Measurements from ENCODE around the gene ANKRD39.

ANKRD39 gene

DNA sequence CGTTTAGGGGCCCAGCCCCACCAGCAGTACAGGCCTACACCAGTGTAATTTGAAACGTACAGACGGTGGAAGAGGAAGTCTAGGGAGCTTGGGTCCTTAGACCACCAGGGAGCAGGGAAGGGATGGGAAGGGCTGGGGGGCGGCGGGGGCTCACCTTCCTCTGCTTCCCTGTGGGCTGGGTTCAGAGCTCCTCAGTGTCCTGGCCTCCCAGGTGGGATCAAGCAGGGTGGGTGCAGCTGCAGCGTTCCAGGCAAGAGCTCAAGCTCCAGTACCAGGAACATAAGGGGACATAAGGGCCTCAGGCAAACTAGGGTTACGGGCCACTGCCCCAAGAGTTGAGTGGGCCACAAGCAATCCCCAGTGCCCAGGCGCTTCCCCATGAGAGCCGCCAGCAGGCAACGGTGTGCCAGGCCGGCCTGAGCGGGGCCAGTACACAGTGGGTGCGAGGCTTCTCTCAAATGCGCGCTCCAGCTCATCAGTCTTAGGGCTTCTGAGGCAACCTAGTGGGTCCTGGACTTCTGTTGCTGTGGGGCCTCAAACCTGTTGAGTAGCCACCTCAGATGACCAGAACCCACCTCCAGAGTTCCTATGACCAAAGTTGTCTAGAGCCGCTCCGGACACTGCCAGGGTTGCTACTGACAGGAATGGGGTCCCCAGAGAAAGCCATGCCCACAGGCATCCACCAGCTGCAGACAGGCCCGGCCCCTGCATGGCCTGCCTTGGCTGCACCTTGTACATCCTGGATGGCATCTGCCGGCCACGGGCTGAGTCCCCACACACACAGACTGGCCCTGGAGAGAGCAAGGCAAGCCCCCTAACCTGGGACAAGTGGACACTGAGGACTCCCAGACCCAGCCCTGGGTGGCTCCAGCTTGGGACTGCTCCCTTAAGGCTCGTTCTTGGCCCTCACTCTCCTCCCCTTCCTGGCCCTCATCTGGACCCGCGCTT, 19.2 kb downstream of the ANKRD39 start:
- peak overlapping the region in 1 of 2 experiments; percentile 32 for H3K27ac ChIP-seq (ENCODE audit: insufficient read depth in 1 of 2, low read depth in 1 of 2, low read length in 2 of 2, poor library complexity in 1 of 2, severe bottlenecking in 2 of 2)
- WGBS (ENCODE audit: insufficient coverage): 86% methylated on average over 18 of the region's 23 CpGs
- H3K4me3 ChIP-seq (ENCODE audit: control insufficient read depth in 1 of 7, extremely low read depth in 1 of 7, insufficient read depth in 4 of 7, low read depth in 2 of 7, low read length in 6 of 7): peak overlapping the region in 2 of 7 experiments; percentile 40 to 69
- CTCF ChIA-PET: interaction anchor here (0.9 to 1.6 kb wide), 3 partner anchors 12 to 86 kb away, joined by 3 to 4 read pairs (median 4); partner anchors contain the start of gene CNNM3
- no peaks in the 10 kb centered on the region for H3K9me3 ChIP-seq (ENCODE audit: control extremely low read depth in 1 of 5, control insufficient read depth in 4 of 5, insufficient read depth in 2 of 5, low read depth in 1 of 5, low read length in 4 of 5)
- peaks cover 0 to 18% (median 14%) of the 10 kb centered on the region in 4 experiments for H3K4me1 ChIP-seq (ENCODE audit: control extremely low read depth in 1 of 4, control insufficient read depth in 4 of 4, insufficient read depth in 4 of 4, low read length in 3 of 4)
- peaks cover 5 to 45% (median 18%) of the 10 kb centered on the region in 4 experiments for H3K36me3 ChIP-seq (ENCODE audit: control insufficient read depth in 4 of 4, insufficient read depth in 4 of 4, low read length in 3 of 4)
- POLR2A ChIA-PET: interaction anchor here (0.8 kb wide), 1 partner anchor 13 kb away, joined by 4 read pairs; no protein-coding TSS in a partner anchor
- DNase-seq: no peak
- H3K27me3 ChIP-seq (replicated peaks in 2 of 5; ENCODE audit: control insufficient read depth in 4 of 5, insufficient read depth in 5 of 5, low read length in 4 of 5): no peaks in the 10 kb centered on the region

DNA sequence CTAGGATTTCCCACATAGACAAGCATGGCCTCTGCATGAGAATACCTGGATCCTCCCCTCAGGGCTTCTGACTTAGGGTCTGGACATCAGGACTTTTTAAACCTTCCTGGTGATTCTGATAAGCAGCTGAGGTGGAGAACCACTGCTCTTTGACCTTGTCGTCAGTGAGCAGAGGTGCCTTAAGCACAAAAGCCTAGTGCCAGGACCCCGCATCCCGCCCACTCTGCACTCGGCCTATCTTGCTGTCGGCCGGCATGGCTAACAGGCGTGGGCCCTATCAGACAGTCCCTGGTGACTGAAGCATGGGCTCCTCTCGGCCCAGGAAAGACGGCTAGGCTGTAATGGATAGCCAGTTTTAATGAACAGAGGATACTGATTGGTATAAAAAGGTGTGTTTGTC, 20.2 kb downstream of the ANKRD39 start:
- Histone ChIP-seq H3K36me3 (ENCODE audit: control insufficient read depth in 4 of 4, insufficient read depth in 4 of 4, low read length in 3 of 4) (peaks cover 11 to 56% (median 27%) of the 10 kb centered on the region in 4 experiments), H3K4me3 (ENCODE audit: control insufficient read depth in 1 of 7, extremely low read depth in 1 of 7, insufficient read depth in 4 of 7, low read depth in 2 of 7, low read length in 6 of 7) (no peak overlapping the region), H3K27ac (ENCODE audit: insufficient read depth in 1 of 2, low read depth in 1 of 2, low read length in 2 of 2, poor library complexity in 1 of 2, severe bottlenecking in 2 of 2) (no peak overlapping the region), H3K4me1 (ENCODE audit: control extremely low read depth in 1 of 4, control insufficient read depth in 4 of 4, insufficient read depth in 4 of 4, low read length in 3 of 4) (peaks cover 0 to 18% (median 14%) of the 10 kb centered on the region in 4 experiments), H3K9me3 (ENCODE audit: control extremely low read depth in 1 of 5, control insufficient read depth in 4 of 5, insufficient read depth in 2 of 5, low read depth in 1 of 5, low read length in 4 of 5) (no peaks in the 10 kb centered on the region), H3K27me3 (replicated peaks in 2 of 5; ENCODE audit: control insufficient read depth in 4 of 5, insufficient read depth in 5 of 5, low read length in 4 of 5) (no peaks in the 10 kb centered on the region)
- DNase-seq: no peak
- ChIA-PET CTCF (interaction anchor here (1.7 kb wide), 1 partner anchor 20 kb away, joined by 3 read pairs; the partner anchor contains the start of gene ANKRD39), POLR2A (no interaction called here)
- 97% methylated on average over 9 of the region's 9 CpGs for WGBS (ENCODE audit: insufficient coverage)

DNA sequence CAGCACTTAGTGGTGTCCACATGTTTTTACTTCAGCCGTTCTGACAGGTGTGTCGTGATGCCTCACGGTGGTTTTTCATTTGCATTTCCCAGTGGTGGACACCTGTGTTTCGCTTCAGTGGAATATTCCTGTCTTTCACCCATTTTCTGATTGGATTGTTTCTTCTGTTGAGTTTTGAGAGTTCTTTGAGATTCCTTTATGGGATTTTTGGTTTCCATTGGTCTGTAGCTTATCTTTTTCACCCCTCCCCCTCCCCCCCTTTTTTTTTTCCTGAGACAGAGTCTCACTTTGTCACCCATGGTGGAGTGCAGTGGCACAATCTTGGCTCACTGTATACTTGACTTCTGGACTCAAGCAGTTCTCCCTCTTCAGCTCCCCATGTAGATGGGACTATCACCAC, 22.0 kb downstream of the ANKRD39 start:
- Histone ChIP-seq H3K4me1 (ENCODE audit: control extremely low read depth in 1 of 4, control insufficient read depth in 4 of 4, insufficient read depth in 4 of 4, low read length in 3 of 4) (peaks cover 0 to 18% (median 14%) of the 10 kb centered on the region in 4 experiments), H3K9me3 (ENCODE audit: control extremely low read depth in 1 of 5, control insufficient read depth in 4 of 5, insufficient read depth in 2 of 5, low read depth in 1 of 5, low read length in 4 of 5) (no peaks in the 10 kb centered on the region), H3K4me3 (ENCODE audit: control insufficient read depth in 1 of 7, extremely low read depth in 1 of 7, insufficient read depth in 4 of 7, low read depth in 2 of 7, low read length in 6 of 7) (no peak overlapping the region), H3K36me3 (ENCODE audit: control insufficient read depth in 4 of 4, insufficient read depth in 4 of 4, low read length in 3 of 4) (peaks cover 10 to 71% (median 40%) of the 10 kb centered on the region in 4 experiments), H3K27me3 (replicated peaks in 2 of 5; ENCODE audit: control insufficient read depth in 4 of 5, insufficient read depth in 5 of 5, low read length in 4 of 5) (no peaks in the 10 kb centered on the region), H3K27ac (ENCODE audit: insufficient read depth in 1 of 2, low read depth in 1 of 2, low read length in 2 of 2, poor library complexity in 1 of 2, severe bottlenecking in 2 of 2) (no peak overlapping the region)
- whole genome bisulfite sequencing (ENCODE audit: insufficient coverage): no CpG with 5 or more reads among the region's 4 CpGs
- ChIA-PET CTCF (interaction anchor here (0.6 to 1.4 kb wide), 3 partner anchors 19 to 83 kb away, joined by 3 to 4 read pairs (median 3); partner anchors contain the start of gene ANKRD39), POLR2A (no interaction called here)
- no peak for DNase-seq

DNA sequence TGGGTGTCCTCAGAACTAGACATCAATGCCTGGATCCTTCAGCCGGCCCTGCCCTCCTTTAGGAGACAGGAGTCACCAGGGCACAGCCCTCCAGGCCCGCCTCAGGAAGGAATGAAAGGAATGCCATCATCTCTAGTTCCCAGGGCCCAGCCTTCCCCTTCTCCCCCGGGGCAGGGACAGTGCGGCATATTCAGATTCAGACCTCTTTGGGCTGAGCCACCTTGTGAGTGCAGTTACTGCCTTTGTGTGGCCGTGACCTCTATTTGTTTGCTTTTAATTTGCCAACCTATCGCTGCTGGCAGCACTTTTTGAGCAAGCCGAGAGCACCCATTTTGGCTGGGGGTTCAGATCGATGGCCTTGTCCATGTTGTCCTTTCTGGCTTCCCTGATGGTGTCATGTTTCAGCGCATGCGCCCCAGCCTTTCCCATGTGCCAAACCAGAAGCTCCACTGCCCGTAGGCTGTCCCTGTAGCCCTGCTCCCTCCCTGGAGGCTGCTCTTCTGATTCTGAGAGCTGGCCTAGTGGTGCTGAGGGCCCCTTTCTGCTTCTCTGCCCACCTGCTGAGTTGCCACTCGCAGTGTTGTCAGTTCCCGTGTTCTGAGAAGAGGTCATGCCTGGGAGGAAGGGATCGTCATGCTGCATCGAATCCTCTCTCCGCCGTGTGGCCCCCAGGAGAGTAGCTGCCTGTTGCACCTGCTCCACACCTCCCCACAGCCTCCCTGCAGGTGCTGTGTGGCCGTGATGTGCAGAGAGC, 24.9 kb downstream of the ANKRD39 start:
- Histone ChIP-seq H3K36me3 (ENCODE audit: control insufficient read depth in 4 of 4, insufficient read depth in 4 of 4, low read length in 3 of 4) (peaks cover 17 to 78% (median 60%) of the 10 kb centered on the region in 4 experiments), H3K27ac (ENCODE audit: insufficient read depth in 1 of 2, low read depth in 1 of 2, low read length in 2 of 2, poor library complexity in 1 of 2, severe bottlenecking in 2 of 2) (no peak overlapping the region), H3K9me3 (ENCODE audit: control extremely low read depth in 1 of 5, control insufficient read depth in 4 of 5, insufficient read depth in 2 of 5, low read depth in 1 of 5, low read length in 4 of 5) (no peaks in the 10 kb centered on the region), H3K4me1 (ENCODE audit: control extremely low read depth in 1 of 4, control insufficient read depth in 4 of 4, insufficient read depth in 4 of 4, low read length in 3 of 4) (no peaks in the 10 kb centered on the region), H3K4me3 (ENCODE audit: control insufficient read depth in 1 of 7, extremely low read depth in 1 of 7, insufficient read depth in 4 of 7, low read depth in 2 of 7, low read length in 6 of 7) (no peak overlapping the region), H3K27me3 (replicated peaks in 2 of 5; ENCODE audit: control insufficient read depth in 4 of 5, insufficient read depth in 5 of 5, low read length in 4 of 5) (no peaks in the 10 kb centered on the region)
- CTCF ChIA-PET: interaction anchor here (0.9 kb wide), 1 partner anchor 13 kb away, joined by 3 read pairs; no protein-coding TSS in a partner anchor
- WGBS (ENCODE audit: insufficient coverage): 96% methylated on average over 13 of the region's 18 CpGs
- no peak for DNase-seq
- POLR2A ChIA-PET: interaction anchor here (0.6 kb wide), 1 partner anchor 166 kb away, joined by 3 read pairs; no protein-coding TSS in a partner anchor

DNA sequence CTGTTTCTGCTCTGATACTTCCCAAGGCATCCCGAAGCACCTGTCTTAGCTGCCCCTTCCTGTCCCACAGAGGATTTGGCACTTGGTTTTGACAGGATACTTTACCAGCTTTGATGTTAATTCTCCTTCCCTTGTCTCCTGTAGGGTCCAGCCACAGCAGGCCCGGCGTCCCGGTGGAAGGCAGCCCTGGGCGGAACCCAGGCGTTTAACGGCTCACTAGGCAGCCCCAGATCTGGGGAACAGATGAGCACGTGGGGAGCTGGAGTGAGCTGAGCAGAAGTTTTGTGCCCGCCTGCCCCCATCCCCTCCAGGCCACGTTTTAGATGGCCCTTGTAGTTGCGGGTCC, 25.4 kb downstream of the ANKRD39 start:
- Histone ChIP-seq H3K9me3 (ENCODE audit: control extremely low read depth in 1 of 5, control insufficient read depth in 4 of 5, insufficient read depth in 2 of 5, low read depth in 1 of 5, low read length in 4 of 5) (no peaks in the 10 kb centered on the region), H3K27me3 (replicated peaks in 2 of 5; ENCODE audit: control insufficient read depth in 4 of 5, insufficient read depth in 5 of 5, low read length in 4 of 5) (no peaks in the 10 kb centered on the region), H3K4me1 (ENCODE audit: control extremely low read depth in 1 of 4, control insufficient read depth in 4 of 4, insufficient read depth in 4 of 4, low read length in 3 of 4) (no peaks in the 10 kb centered on the region), H3K27ac (ENCODE audit: insufficient read depth in 1 of 2, low read depth in 1 of 2, low read length in 2 of 2, poor library complexity in 1 of 2, severe bottlenecking in 2 of 2) (no peak overlapping the region), H3K36me3 (ENCODE audit: control insufficient read depth in 4 of 4, insufficient read depth in 4 of 4, low read length in 3 of 4) (peaks cover 22 to 78% (median 60%) of the 10 kb centered on the region in 4 experiments), H3K4me3 (ENCODE audit: control insufficient read depth in 1 of 7, extremely low read depth in 1 of 7, insufficient read depth in 4 of 7, low read depth in 2 of 7, low read length in 6 of 7) (no peak overlapping the region)
- DNase-seq: no peak
- WGBS (ENCODE audit: insufficient coverage): 92% methylated on average over 11 of the region's 11 CpGs
- ChIA-PET CTCF (interaction anchor here (1.0 to 1.1 kb wide), 2 partner anchors 13 to 29 kb away, joined by 3 read pairs; no protein-coding TSS in a partner anchor), POLR2A (no interaction called here)

DNA sequence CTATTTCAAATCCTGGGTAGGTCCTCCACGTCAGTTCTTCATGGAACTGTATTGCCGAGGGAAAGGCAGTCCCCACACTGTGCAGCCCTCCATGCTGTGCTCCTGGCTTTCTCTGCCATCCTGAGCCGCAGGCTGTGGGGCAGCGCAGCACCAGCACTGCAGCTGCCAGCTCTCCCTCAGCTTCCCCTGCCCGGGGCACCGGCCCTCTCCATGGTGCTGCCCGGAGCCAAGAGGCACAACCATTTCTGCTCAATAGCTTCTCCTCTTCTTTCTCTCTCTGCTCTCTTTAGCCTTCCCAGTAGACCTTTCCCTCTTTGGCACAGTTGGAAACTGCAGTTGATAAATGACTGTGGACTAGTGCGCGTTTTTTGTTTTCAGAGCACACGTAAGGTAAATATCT, 26.1 kb downstream of the ANKRD39 start:
- DNase-seq: no peak
- ChIA-PET POLR2A (no interaction called here), CTCF (interaction anchor here (1.0 to 2.1 kb wide), 3 partner anchors 12 to 28 kb away, joined by 3 to 4 read pairs (median 3); partner anchors contain the start of gene ANKRD39)
- H3K27me3 ChIP-seq (replicated peaks in 2 of 5; ENCODE audit: control insufficient read depth in 4 of 5, insufficient read depth in 5 of 5, low read length in 4 of 5): no peaks in the 10 kb centered on the region
- 90% methylated on average over 8 of the region's 10 CpGs for WGBS (ENCODE audit: insufficient coverage)
- peaks cover 22 to 84% (median 63%) of the 10 kb centered on the region in 4 experiments for H3K36me3 ChIP-seq (ENCODE audit: control insufficient read depth in 4 of 4, insufficient read depth in 4 of 4, low read length in 3 of 4)
- H3K27ac ChIP-seq (ENCODE audit: insufficient read depth in 1 of 2, low read depth in 1 of 2, low read length in 2 of 2, poor library complexity in 1 of 2, severe bottlenecking in 2 of 2): peak overlapping the region in 1 of 2 experiments; percentile 1
- no peak overlapping the region for H3K4me3 ChIP-seq (ENCODE audit: control insufficient read depth in 1 of 7, extremely low read depth in 1 of 7, insufficient read depth in 4 of 7, low read depth in 2 of 7, low read length in 6 of 7)
- no peaks in the 10 kb centered on the region for H3K9me3 ChIP-seq (ENCODE audit: control extremely low read depth in 1 of 5, control insufficient read depth in 4 of 5, insufficient read depth in 2 of 5, low read depth in 1 of 5, low read length in 4 of 5)
- H3K4me1 ChIP-seq (ENCODE audit: control extremely low read depth in 1 of 4, control insufficient read depth in 4 of 4, insufficient read depth in 4 of 4, low read length in 3 of 4): no peaks in the 10 kb centered on the region

Measured in common myeloid progenitor, CD34-positive (primary cell).